Cortex of kidney (tissue), 1 donor: ENCODE data around the gene COL28A1.
"Not testable (repeated sequence)": the region's sequence is repeated elsewhere in the genome, so short reads cannot be mapped to it uniquely, and the experiment has no call there.

Source experiments
- DNase-seq: peaks from one replicate; lab custom pipeline; 2025; lab: John Stamatoyannopoulos, UW

The COL28A1 gene

GRCh38 chr7:7416031-7416858 lies 119.4 kb downstream of the COL28A1 start:
- no peak for DNase-seq

GRCh38 chr7:7414791-7415603 lies 120.7 kb downstream of the COL28A1 start:
- DNase-seq, result no peak

- DNase-seq, result no peak
Observed at GRCh38 chr7:7408001-7408770, 127.5 kb downstream of the COL28A1 start.

- no peak for DNase-seq
Observed at GRCh38 chr7:7405461-7405860, 130.2 kb downstream of the COL28A1 start.

GRCh38 chr7:7399707-7400106 lies 136.0 kb downstream of the COL28A1 start:
- DNase-seq, result no peak

- no peak for DNase-seq
Observed at GRCh38 chr7:7395785-7396184, 139.9 kb downstream of the COL28A1 start.

GRCh38 chr7:7388164-7388563 lies 147.5 kb downstream of the COL28A1 start:
- DNase-seq, result not testable (repeated sequence)

- DNase-seq, result no peak
Observed at GRCh38 chr7:7385421-7385820, 150.3 kb downstream of the COL28A1 start.

- DNase-seq, result no peak
Observed at GRCh38 chr7:7384228-7384627, 151.4 kb downstream of the COL28A1 start.

- no peak for DNase-seq
Observed at GRCh38 chr7:7375538-7375937, 160.1 kb downstream of the COL28A1 start.

GRCh38 chr7:7370076-7370475 lies 165.6 kb downstream of the COL28A1 start:
- DNase-seq, result no peak

GRCh38 chr7:7369134-7369533 lies 166.5 kb downstream of the COL28A1 start:
- DNase-seq, result no peak

- no peak for DNase-seq
Observed at GRCh38 chr7:7354674-7355073, 181.0 kb downstream of the COL28A1 start.

- no peak for DNase-seq
Observed at GRCh38 chr7:7352845-7353244, 182.8 kb downstream of the COL28A1 start.

- DNase-seq, result no peak
Observed at GRCh38 chr7:7351832-7352231, 183.8 kb downstream of the COL28A1 start.

GRCh38 chr7:7351156-7351555 lies 184.5 kb downstream of the COL28A1 start:
- no peak for DNase-seq

- DNase-seq, result no peak
Observed at GRCh38 chr7:7349156-7349555, 186.5 kb downstream of the COL28A1 start.

GRCh38 chr7:7347045-7347444 lies 188.6 kb downstream of the COL28A1 start:
- DNase-seq, result no peak

GRCh38 chr7:7344583-7344982 lies 191.1 kb downstream of the COL28A1 start:
- no peak for DNase-seq

- DNase-seq, result no peak
Observed at GRCh38 chr7:7335909-7336308, 199.8 kb downstream of the COL28A1 start.

- no peak for DNase-seq
Observed at GRCh38 chr7:7335215-7335614, 200.5 kb downstream of the COL28A1 start.

- DNase-seq, result no peak
Observed at GRCh38 chr7:7333610-7334009, 202.1 kb downstream of the COL28A1 start.
